CD4-positive, CD25-positive, alpha-beta regulatory T cell (primary cell): Measurements from ENCODE around the gene ABHD18. TPM values are rescaled to one million over a fixed set of nuclear protein-coding genes. Genes with fewer than 3 reads are reported as not detected.
"Not testable (repeated sequence)": the region's sequence is repeated elsewhere in the genome, so short reads cannot be mapped to it uniquely, and the experiment has no call there.

Experiments used
- ATAC-seq, 2 donors: fragments of 150-1000 bp; cut with Tn5 transposase; one replicate each; pipeline ENCODE4 v1.10.0; 2021; ENCODE audit warnings: low read depth in 2 of 2, moderate number of reproducible peaks in 2 of 2, moderate library complexity in 1 of 2
- DNase-seq, 3 donors: peaks; one replicate each; pipeline versions ENCODE4 v3.0.0 to v3.0.0-alpha.2; 2012 to 2022; ENCODE audit warnings: mixed read lengths in 1 of 3
- H3K27ac ChIP-seq: one replicate; pipeline ENCODE4 v1.7.0; 2013; ENCODE audit warnings: mild to moderate bottlenecking, low read length; ENCODE audit not compliant: insufficient read depth, poor library complexity, severe bottlenecking
- H3K27me3 ChIP-seq: one replicate; pipeline ENCODE4 v1.7.0; 2013; ENCODE audit warnings: low read length; ENCODE audit not compliant: control insufficient read depth, insufficient read depth
- H3K36me3 ChIP-seq: one replicate; pipeline ENCODE4 v1.7.0; 2013; ENCODE audit warnings: mild to moderate bottlenecking, low read length, moderate library complexity; ENCODE audit not compliant: control insufficient read depth, insufficient read depth
- H3K4me1 ChIP-seq: 2 replicates; pipeline ENCODE4 v1.7.0; 2013; ENCODE audit warnings: mild to moderate bottlenecking, low read length; ENCODE audit not compliant: insufficient read depth, control insufficient read depth, poor library complexity, severe bottlenecking
- H3K4me3 ChIP-seq: one replicate; pipeline ENCODE4 v1.7.0; 2013; ENCODE audit warnings: low read depth, mild to moderate bottlenecking, low read length, moderate library complexity
- H3K9me3 ChIP-seq, 2 experiments: 1 replicate in 1 of 2; 2 replicates in 1 of 2; pipeline ENCODE4 v1.7.0; 2013; ENCODE audit warnings: low read length in 2 of 2, mild to moderate bottlenecking in 1 of 2, moderate library complexity in 1 of 2; ENCODE audit not compliant: control insufficient read depth in 2 of 2
- H3K27ac Mint-ChIP-seq, 3 donors: one replicate each; pipeline ENCODE4 v1.8.0; 2020 to 2022; ENCODE audit warnings: mild to moderate bottlenecking in 3 of 3, mixed read lengths in 3 of 3, moderate library complexity in 2 of 3
- H3K27me3 Mint-ChIP-seq: one replicate; pipeline ENCODE4 v1.8.0; 2022; ENCODE audit warnings: mild to moderate bottlenecking, mixed read lengths
- H3K36me3 Mint-ChIP-seq: one replicate; pipeline ENCODE4 v1.8.0; 2020; ENCODE audit warnings: mixed read lengths
- H3K4me1 Mint-ChIP-seq, 4 donors: one replicate each; pipeline ENCODE4 v1.8.0; 2020 to 2022; ENCODE audit warnings: mixed read lengths in 4 of 4, mild to moderate bottlenecking in 1 of 4
- H3K4me3 Mint-ChIP-seq, 4 donors: one replicate each; pipeline ENCODE4 v1.8.0; 2020 to 2022; ENCODE audit warnings: mild to moderate bottlenecking in 4 of 4, mixed read lengths in 4 of 4, moderate library complexity in 3 of 4
- H3K9me3 Mint-ChIP-seq, 7 donors: one replicate each; pipeline ENCODE4 v1.8.0; 2020 to 2022; ENCODE audit warnings: mixed read lengths in 7 of 7, mild to moderate bottlenecking in 3 of 7, moderate library complexity in 2 of 7
- polyA plus RNA-seq, 4 donors: library from polyadenylated mRNA; unstranded; fragments of 300-500 nt; fragmentation: Illumina TruSeq; gene quantifications; one replicate each; pipeline ENCODE4 v1.2.3, GENCODE V29; 2021
- total RNA-seq: library from RNA; stranded (reverse); gene quantifications from one replicate; pipeline ENCODE4 v1.2.3, GENCODE V29; 2022

ABHD18 gene
- total and polyA plus RNA-seq, 5 donors from 2014 or later: 10.9 to 22.7 (median 12.7) TPM

DNA sequence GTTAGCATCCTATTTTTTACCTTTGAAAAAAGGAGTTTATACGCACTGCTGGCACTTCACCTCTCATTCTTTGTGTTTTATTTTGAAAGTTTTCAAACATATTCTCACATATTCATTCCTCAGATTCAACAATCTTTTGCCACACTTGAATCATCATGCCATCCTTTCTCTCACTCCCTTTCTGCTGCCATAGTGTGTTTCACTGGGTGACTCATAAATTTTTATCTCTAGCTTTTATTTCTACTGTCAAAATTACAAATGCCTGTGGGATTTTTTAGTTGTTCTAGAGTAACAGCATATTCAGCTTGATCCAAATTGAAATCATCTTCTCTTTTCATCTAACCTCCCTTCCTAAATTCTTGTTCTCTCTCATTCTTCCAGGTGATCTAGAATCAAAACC, 28.2 kb upstream of the ABHD18 start:
- Histone ChIP-seq H3K9me3 (no peaks in the 10 kb centered on the region), H3K27me3 (no peaks in the 10 kb centered on the region), H3K36me3 (peaks cover 18% of the 10 kb centered on the region), H3K27ac (no peak overlapping the region), H3K4me1 (no peaks in the 10 kb centered on the region), H3K4me3 (no peak overlapping the region)
- no peak overlapping the region for H3K4me3 Mint-ChIP-seq
- ATAC-seq (no peak), DNase-seq (no peak)
- peak overlapping the region in 1 of 3 donors; percentile 32 for H3K27ac Mint-ChIP-seq
- H3K36me3 Mint-ChIP-seq: peaks cover 27% of the 10 kb centered on the region
- H3K4me1 Mint-ChIP-seq: peaks cover 0 to 12% (median 0%) of the 10 kb centered on the region in 4 donors
- H3K27me3 Mint-ChIP-seq: no peaks in the 10 kb centered on the region
- H3K9me3 Mint-ChIP-seq: no peaks in the 10 kb centered on the region

DNA sequence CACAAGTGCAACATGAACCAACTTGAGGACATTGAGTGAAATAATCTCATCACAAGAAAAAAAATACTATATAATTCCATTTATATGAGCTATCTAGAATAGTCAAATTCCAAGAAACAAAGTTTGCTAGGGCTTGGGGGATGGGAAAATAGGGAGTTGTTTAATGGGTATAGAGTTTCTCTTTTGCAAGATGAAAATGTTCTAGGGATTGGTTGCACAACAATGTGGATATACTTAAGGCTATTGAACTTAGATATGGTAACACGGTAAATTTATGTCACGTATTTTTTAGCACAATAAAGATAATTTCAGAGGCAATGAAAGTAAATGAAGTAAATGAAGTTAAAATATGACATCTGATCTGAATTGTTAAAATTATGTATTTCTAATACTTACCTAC, 8.1 kb upstream of the ABHD18 start:
- Mint-ChIP-seq H3K27ac (no peak overlapping the region), H3K27me3 (no peaks in the 10 kb centered on the region), H3K4me1 (peaks cover 14 to 34% (median 23%) of the 10 kb centered on the region in 4 donors), H3K4me3 (no peak overlapping the region), H3K9me3 (no peaks in the 10 kb centered on the region), H3K36me3 (peaks cover 8% of the 10 kb centered on the region)
- H3K27ac ChIP-seq: no peak overlapping the region
- H3K4me1 ChIP-seq: no peaks in the 10 kb centered on the region
- no peaks in the 10 kb centered on the region for H3K27me3 ChIP-seq
- ATAC-seq (no peak), DNase-seq (no peak)
- no peaks in the 10 kb centered on the region for H3K9me3 ChIP-seq
- H3K4me3 ChIP-seq: no peak overlapping the region
- peaks cover 5% of the 10 kb centered on the region for H3K36me3 ChIP-seq

DNA sequence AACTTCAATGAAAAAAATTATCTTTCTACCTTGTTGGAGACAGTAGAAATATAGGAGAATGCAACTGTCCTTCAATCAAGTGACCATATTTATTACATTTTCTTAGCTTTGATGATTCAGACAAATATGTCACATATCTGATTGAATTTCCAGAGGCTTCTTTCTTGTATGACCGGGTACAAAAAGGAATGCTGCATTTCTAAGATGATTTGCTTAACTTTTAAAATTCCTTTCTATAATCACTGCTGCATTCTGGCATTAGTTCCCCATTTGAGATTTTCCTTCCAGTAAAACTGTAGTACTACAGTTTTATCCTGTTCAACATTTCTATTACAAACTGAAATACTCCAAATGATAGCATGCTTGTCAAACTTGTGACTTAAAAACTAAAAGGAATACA, 5.4 kb upstream of the ABHD18 start:
- no peak for ATAC-seq
- Mint-ChIP-seq H3K27ac (no peak overlapping the region), H3K4me3 (peak overlapping the region in 1 of 4 donors; percentile 86), H3K9me3 (no peaks in the 10 kb centered on the region), H3K27me3 (no peaks in the 10 kb centered on the region), H3K4me1 (peaks cover 22 to 45% (median 32%) of the 10 kb centered on the region in 4 donors), H3K36me3 (peaks cover 10% of the 10 kb centered on the region)
- H3K36me3 ChIP-seq: peaks cover 5% of the 10 kb centered on the region
- H3K4me1 ChIP-seq: peaks cover 3% of the 10 kb centered on the region
- no peak overlapping the region for H3K4me3 ChIP-seq
- H3K27me3 ChIP-seq: no peaks in the 10 kb centered on the region
- H3K9me3 ChIP-seq: no peaks in the 10 kb centered on the region
- H3K27ac ChIP-seq: no peak overlapping the region
- DNase-seq: no peak

DNA sequence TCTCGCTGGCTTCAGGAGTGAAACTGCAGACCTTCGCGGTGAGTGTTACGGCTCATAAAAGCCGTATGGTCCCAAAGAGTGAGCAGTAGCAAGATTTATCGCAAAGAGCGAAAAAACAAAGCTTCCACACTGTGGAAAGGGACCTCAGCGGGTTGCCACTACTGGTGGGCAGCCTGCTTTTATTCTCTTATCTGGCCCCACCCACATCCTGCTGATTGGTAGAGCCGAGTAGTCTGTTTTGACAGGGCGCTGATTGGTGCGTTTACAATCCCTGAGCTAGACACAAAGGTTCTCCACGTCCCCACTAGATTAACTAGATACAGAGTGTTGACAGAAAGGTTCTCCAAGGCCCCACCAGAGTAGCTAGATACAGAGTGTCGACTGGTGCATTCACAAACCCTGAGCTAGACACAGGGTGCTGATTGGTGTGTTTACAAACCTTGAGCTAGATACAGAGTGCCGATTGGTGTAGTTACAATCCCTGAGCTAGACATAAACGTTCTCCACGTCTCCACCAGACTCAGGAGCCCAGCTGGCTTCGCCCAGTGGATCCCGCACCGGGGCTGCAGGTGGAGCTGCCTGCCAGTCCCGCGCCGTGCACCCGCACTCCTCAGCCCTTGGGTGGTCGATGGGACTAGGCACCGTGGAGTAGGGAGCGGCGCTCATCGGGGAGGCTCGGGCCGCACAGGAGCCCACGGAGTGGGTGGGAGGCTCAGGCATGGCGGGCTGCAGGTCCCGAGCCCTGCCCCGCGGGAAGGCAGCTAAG, 1.4 kb upstream of the ABHD18 start:
- not testable (repeated sequence) for ATAC-seq, H3K27me3 ChIP-seq, H3K9me3 ChIP-seq, H3K9me3 Mint-ChIP-seq, H3K36me3 Mint-ChIP-seq, H3K36me3 ChIP-seq, H3K27me3 Mint-ChIP-seq
- Mint-ChIP-seq H3K4me3 (peak overlapping the region; percentile 84 to 93 (median 88)), H3K27ac (peak overlapping the region in 2 of 3 donors; percentile 69 to 89), H3K4me1 (peaks cover 31 to 62% (median 37%) of the 10 kb centered on the region in 4 donors)
- H3K4me3 ChIP-seq: peak overlapping the region; percentile 53
- H3K27ac ChIP-seq: peak overlapping the region; percentile 25
- peaks cover 24% of the 10 kb centered on the region for H3K4me1 ChIP-seq
- DNase-seq: peak in 1 of 3 donors; percentile 16

DNA sequence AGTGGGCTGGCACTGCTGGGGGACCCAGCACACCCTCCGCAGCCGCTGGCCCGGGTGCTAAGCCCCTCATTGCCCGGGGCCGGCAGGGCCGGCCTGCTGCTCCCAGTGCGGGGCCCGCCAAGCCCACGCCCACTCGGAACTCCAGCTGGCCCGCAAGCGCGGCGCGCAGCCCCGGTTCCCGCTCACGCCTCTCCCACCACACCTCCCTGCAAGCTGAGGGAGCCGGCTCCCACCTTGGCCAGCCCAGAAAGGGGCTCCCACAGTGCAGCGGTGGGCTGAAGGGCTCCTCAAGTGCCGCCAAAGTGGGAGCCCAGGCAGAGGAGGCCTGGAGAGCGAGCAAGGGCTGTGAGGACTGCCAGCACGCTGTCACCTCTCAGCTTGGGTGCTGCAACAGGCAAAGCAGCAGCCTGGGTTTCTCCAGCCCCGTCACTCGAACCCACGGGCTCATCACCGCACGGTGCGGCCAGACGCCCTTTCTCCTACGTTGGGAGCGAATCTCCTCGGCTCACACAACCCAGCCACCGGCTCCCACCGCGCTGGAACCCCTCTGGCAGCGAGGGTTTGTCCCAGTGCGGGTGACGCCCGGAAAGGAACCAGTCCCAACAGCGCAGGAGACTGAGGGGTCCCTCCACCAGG, 662 bp upstream of the ABHD18 start:
- peak overlapping the region; percentile 98 for H3K27ac ChIP-seq
- DNase-seq (peak in 1 of 3 donors; percentile 19), ATAC-seq (peak in 1 of 2 donors; percentile 1)
- peaks cover 31 to 61% (median 34%) of the 10 kb centered on the region in 4 donors for H3K4me1 Mint-ChIP-seq
- H3K9me3 ChIP-seq, H3K27me3 Mint-ChIP-seq, H3K36me3 ChIP-seq, H3K9me3 Mint-ChIP-seq, H3K36me3 Mint-ChIP-seq, H3K27me3 ChIP-seq: not testable (repeated sequence)
- peak overlapping the region; percentile 86 for H3K4me3 ChIP-seq
- peak overlapping the region; percentile 92 to 100 (median 96) for H3K4me3 Mint-ChIP-seq
- H3K4me1 ChIP-seq: peaks cover 24% of the 10 kb centered on the region
- peak overlapping the region; percentile 95 to 98 (median 97) for H3K27ac Mint-ChIP-seq

DNA sequence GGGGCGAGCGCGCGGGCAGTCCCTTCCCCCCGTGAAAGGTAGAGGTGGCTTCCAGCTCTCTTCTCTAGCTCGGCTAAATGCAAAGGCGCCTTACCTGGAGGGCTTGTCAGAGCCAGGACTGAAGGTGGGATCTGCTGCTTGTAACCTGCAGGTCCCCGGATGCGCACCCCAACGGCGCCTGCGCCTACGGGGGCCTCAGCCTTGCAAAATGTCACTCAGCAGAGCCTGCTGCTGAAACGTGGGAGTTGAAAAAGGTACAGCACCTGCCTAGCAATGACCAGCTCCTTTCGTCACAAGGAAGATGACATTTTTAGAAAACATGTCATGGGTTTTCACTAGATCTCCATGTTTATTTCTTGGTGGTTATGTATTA, 583 bp downstream of the ABHD18 start:
- Histone ChIP-seq H3K36me3 (peaks cover 7% of the 10 kb centered on the region), H3K9me3 (no peaks in the 10 kb centered on the region), H3K4me1 (peaks cover 24% of the 10 kb centered on the region), H3K27ac (peak overlapping the region; percentile 98), H3K27me3 (no peaks in the 10 kb centered on the region), H3K4me3 (peak overlapping the region; percentile 86)
- DNase-seq (peak; percentile 61 to 83 (median 79)), ATAC-seq (peak; percentile 18 to 29)
- Mint-ChIP-seq H3K4me3 (peak overlapping the region; percentile 92 to 100 (median 96)), H3K36me3 (peaks cover 7% of the 10 kb centered on the region), H3K27me3 (no peaks in the 10 kb centered on the region), H3K4me1 (peaks cover 31 to 59% (median 34%) of the 10 kb centered on the region in 4 donors), H3K27ac (peak overlapping the region; percentile 95 to 98 (median 97)), H3K9me3 (no peaks in the 10 kb centered on the region)

DNA sequence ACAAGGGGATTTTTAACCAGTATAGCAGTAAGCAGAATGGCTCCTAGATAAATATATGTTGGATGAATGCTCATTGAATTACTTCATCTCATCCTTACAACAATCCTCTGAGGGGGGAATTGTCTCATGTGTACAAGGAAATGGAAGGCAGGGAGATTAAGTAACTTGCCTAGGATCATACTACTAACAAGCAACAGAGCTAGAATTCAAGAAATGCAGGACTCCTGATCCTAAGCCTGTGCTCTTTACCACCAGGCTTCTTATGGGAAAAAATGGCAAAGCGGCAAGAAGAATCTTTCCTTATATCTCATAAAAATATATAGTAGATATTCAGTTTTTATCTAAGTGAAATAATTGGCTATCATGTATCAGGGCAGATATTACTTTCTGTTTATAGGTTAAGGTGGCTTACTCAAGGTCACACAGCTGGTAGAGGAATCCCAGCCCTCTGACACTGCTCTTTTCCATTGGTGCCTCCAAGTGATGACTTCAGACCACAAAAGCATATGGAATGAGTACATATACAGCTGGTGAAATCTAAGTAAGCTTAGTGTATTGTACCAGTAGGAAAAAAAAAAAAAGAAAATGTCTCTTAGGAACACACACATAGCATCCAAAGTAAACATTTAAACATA, 2.1 kb downstream of the ABHD18 start:
- H3K4me1 Mint-ChIP-seq: peaks cover 28 to 57% (median 35%) of the 10 kb centered on the region in 4 donors
- no peaks in the 10 kb centered on the region for H3K9me3 ChIP-seq
- peak overlapping the region in 1 of 3 donors; percentile 20 for H3K27ac Mint-ChIP-seq
- DNase-seq: no peak
- H3K27me3 ChIP-seq: no peaks in the 10 kb centered on the region
- ATAC-seq: no peak
- H3K27me3 Mint-ChIP-seq: no peaks in the 10 kb centered on the region
- peaks cover 11% of the 10 kb centered on the region for H3K36me3 ChIP-seq
- H3K9me3 Mint-ChIP-seq: no peaks in the 10 kb centered on the region
- peaks cover 24% of the 10 kb centered on the region for H3K4me1 ChIP-seq
- H3K27ac ChIP-seq: no peak overlapping the region
- H3K36me3 Mint-ChIP-seq: peaks cover 7% of the 10 kb centered on the region
- peak overlapping the region; percentile 52 to 69 (median 64) for H3K4me3 Mint-ChIP-seq
- peak overlapping the region; percentile 29 for H3K4me3 ChIP-seq
